NCI-H1105 (cell line): ENCODE measurements around the gene BMP8A.
"Not testable (repeated sequence)": the region's sequence is repeated elsewhere in the genome, so short reads cannot be mapped to it uniquely, and the experiment has no call there.

Experiments
- DNase-seq: peaks from one replicate; lab custom pipeline; 2025; lab: John Stamatoyannopoulos, UW

BMP8A gene

DNA sequence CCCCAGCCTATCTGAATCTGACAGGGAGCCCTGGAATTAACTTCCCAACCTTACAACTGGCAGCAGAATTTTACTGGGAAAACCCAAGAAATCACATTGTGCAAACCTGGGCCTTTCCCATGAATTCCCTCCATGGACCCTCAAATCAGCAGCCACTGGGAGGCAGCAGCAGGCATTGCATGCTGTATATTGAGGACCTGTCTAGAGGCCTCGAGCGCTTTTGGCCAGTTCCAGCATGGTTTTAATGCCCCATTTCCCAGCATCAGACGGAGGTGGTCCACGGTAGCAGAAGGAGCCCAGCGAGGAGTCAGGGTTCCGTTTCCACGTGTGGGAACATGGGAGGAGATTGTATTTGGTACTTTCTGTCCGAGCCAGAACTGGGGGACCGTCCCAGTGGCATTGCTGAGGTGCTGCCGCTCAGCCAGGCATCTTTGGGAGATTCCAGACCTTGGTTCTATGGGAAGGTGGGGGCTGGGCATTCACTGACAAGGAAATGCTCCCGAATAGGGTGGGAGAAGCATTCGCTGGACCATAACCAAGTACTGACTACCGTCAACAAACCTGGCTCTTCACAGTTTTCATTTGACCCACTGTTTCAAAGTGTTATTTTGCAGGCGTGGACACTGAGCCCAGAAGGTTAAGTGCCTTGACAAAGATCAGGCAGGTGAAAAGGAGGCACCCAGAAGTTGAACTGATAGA lies 15.9 kb downstream of the BMP8A start:
- DNase-seq, result no peak

DNA sequence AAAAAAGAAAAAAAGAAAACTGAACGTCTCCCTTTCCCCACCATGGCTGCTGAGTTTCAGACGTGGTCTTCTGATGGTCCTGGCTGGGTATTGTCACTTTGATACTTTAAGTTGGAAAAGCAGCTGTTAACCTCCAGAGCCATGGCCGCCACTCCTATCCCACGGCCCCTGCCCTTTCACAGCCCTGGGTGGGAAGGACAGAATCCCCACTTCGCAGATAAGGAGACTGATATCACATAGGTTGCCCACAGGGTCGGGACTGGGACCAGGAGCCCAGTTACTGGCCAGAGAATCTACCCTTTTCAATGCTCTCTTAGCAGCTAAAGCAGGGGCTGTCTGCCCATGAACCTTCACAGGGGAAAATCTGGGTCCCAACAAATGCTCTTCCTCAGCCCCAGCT lies 16.8 kb downstream of the BMP8A start:
- DNase-seq, result no peak

DNA sequence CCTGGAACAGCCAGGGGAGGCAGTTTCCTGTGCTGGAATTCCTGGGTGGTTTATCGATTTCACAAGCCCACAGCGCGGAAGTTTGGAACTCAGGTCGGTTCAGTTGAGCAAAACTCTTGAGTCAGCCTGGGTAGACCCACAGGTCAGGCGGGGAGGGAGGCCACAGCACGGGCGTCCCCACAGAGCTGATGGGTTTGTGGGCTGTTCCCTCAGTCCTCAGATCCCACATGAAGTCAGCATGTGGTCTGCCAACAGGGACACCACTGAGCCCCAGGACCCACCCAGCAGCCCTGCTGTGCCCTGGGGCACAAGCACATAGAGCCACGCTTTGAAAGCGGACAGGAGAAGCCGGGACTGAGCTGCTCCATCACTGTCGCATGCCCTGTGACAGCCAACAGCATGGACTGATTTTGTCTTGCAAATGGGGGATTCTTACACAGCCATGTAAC lies 17.4 kb downstream of the BMP8A start:
- no peak for DNase-seq

GRCh38 chr1:39509360-39510009 lies 18.0 kb downstream of the BMP8A start:
- no peak for DNase-seq

GRCh38 chr1:39510570-39511186 lies 19.2 kb downstream of the BMP8A start:
- DNase-seq, result not testable (repeated sequence)

DNA sequence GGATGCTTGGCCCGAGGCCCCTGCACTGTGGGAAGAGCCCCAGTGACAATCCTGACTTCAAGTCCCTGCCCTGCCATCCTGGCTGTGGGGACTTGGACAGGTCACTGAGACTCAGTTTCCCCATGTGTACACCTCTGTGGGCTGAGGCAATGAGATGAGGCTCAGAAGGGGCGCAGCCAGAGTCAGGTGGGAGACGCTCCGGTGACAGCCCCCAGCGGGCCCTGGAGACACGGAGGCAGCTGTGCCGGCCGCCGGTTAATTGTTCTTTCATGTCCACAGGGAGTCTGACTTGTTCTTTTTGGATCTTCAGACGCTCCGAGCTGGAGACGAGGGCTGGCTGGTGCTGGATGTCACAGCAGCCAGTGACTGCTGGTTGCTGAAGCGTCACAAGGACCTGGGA lies 20.0 kb downstream of the BMP8A start:
- DNase-seq, result not testable (repeated sequence)

DNA sequence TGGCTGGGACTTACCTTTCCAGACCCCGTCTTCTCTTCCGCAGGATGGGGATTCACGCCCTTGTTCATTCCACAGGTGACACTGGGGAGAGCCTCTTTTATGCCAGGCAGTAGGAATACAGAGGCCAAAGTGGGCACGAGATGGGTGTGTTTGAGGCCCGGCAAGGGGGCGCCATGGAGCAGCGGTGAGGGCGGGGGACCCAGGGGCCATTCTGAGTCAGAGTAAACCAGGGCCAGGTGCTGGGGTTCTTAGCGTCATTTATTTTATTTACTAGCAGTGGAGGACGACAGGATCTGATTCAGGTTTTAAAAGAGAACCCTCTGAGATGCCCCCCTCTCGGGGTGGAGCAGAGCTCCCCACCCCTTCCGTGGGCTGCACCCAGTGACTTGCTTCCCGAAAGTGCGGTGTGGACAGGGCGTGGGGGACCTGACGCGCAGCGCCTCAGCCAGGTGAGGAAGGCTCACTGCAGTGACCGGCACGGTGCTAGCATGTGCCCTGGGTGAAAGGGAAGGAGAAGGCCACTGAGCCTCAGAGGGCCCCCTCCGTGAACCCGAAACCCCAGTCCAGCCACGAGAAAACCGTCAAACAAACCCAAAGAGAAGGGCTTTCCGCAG lies 20.9 kb downstream of the BMP8A start:
- DNase-seq, result not testable (repeated sequence)

DNA sequence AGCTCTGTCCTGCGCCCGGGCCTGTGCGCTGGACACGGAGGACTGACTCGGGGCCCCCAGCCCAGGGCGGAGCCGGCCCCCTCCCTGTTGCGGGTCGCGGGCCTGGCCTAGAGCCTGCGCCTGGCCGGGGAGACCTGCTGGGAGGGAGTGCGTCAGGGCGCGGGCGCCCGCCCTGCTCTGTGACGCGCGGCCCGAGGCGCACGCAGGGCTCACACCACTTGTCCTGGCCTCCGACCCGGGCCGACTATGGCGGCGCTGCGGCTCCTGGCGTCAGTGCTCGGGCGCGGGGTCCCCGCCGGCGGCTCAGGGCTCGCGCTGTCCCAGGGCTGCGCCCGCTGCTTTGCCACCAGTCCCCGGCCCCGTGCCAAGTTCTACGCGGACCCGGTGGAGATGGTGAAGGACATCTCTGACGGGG lies 23.3 kb downstream of the BMP8A start:
- DNase-seq, result not testable (repeated sequence)

DNA sequence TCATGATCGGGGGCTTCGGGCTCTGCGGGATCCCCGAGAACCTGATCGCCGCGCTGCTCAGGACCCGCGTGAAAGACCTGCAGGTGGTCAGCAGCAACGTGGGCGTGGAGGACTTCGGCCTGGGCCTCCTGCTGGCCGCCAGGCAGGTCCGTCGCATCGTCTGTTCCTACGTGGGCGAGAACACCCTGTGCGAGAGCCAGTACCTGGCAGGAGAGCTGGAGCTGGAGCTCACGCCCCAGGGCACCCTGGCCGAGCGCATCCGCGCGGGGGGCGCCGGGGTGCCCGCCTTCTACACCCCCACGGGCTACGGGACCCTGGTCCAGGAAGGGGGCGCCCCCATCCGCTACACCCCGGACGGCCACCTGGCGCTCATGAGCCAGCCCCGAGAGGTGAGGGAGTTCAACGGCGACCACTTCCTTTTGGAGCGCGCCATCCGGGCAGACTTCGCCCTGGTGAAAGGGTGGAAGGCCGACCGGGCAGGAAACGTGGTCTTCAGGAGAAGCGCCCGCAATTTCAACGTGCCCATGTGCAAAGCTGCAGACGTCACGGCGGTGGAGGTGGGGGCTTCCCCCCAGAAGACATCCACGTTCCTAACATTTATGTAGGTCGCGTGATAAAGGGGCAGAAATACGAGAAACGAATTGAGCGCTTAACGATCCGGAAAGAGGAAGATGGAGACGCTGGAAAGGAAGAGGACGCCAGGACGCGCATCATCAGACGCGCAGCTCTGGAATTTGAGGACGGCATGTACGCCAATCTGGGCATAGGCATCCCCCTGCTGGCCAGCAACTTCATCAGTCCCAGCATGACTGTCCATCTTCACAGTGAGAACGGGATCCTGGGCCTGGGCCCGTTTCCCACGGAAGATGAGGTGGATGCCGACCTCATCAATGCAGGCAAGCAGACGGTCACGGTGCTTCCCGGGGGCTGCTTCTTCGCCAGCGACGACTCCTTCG lies 24.0 kb downstream of the BMP8A start:
- DNase-seq, result not testable (repeated sequence)

DNA sequence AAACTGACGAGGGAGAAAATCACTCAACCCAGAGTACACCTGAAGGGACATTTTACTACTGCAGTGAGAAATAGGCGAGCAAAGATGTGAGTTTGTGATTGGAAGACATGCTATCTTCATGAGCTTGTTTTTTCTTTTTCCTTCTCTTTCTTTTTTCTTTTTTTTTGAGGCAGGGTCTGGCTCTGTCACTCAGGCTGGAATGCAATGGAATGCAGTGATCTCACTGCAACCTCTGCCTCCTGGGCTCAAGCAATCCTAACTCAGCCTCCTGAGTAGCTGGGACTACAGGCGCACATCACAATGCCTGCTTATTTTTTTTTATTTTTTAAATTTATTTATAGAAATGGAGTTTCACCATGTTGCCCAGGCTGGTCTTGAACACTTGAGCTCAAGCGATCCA lies 25.4 kb downstream of the BMP8A start:
- DNase-seq, result not testable (repeated sequence)

- DNase-seq, result not testable (repeated sequence)
Observed at GRCh38 chr1:39517936-39518335, 26.5 kb downstream of the BMP8A start.

- not testable (repeated sequence) for DNase-seq
Observed at GRCh38 chr1:39519376-39519775, 27.9 kb downstream of the BMP8A start.

DNA sequence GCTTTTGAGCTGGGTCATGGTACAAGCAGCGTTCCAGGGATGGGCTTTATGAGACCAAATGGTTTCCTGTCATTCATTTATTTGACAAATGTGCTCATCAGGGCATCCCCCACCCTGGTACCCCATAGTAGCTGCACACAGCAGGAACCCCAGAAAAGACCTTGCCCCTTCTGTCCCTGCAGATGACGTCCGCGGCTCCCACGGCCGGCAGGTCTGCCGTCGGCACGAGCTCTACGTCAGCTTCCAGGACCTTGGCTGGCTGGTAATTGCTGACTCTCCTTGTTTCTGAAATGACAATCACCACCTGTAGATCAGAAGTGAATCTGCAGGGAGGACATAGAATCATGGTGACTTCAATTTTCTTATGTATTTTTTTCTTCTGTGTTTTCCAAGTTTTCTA lies 30.8 kb downstream of the BMP8A start:
- not testable (repeated sequence) for DNase-seq

- no peak for DNase-seq
Observed at GRCh38 chr1:39522661-39523567, 31.5 kb downstream of the BMP8A start.

GRCh38 chr1:39524171-39524570 lies 32.7 kb downstream of the BMP8A start:
- no peak for DNase-seq

DNA sequence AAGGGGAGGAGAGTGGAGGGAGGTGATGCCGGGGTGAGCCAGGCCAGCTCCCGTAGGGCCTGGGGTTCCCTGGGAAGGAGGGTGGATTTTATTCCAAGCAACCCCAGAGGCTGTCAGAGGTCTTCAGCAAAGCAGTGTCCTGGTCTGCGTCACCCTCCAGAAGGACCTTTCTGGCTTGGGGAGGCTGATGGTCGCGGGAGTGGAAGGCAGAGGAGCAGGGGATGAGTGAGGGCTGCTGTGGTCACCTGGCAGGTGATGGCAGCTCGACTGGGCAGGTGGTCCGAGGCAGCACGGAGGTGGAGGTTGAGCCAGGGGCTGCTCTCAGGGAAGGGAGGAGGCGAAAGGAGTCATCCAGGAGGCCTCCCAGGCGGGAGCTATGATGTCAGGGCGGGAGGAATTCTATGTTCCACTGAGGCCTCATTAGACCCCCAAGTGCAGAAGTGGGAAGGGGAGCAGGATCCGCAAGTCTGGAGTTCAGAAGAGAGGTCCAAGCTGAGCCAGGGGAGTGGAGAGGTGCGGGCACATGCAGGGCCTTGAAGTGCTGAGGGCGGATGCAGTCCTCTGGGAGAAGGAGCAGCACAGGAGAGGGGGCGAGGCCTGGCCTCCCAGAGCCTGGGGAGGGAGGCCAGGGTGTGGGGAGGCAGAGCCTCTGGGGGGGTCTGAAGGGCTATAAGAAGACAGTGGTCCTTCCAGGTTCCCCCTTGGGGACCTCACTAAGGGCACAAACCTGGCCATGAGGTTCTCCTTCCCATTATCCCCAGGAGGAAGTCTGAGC lies 33.3 kb downstream of the BMP8A start:
- no peak for DNase-seq

DNA sequence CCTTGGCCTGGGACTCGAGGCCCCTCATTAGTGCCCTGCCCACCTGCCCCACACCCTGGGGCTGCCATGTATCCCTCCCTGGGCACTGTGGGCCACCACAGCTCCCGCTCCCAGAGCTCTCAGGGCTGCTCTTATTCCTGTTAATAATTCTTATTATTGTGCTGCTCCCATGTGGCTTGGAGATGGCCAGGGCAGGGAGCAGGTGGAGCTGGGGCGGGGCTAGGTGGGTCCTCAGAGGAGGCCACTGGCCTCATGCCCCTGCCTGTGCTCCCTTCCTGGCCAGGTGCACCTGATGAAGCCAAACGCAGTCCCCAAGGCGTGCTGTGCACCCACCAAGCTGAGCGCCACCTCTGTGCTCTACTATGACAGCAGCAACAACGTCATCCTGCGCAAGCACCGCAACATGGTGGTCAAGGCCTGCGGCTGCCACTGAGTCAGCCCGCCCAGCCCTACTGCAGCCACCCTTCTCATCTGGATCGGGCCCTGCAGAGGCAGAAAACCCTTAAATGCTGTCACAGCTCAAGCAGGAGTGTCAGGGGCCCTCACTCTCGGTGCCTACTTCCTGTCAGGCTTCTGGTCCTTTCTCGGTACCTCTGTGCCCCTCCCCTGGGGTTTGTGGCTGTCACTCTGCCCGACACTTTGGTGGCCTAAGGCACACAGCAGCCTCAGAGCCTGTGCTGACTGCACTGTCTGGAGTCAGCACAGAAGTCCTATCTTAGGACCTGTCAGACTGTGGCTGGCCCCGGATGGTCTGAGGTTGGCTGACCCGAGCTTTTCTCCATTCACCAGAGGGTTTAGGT lies 34.1 kb downstream of the BMP8A start:
- no peak for DNase-seq

- DNase-seq, result no peak
Observed at GRCh38 chr1:39526466-39527189, 35.2 kb downstream of the BMP8A start.
